H4 (cell line): ENCODE measurements around the gene SNTG2. TPM values are rescaled to one million over a fixed set of nuclear protein-coding genes. Genes with fewer than 3 reads are reported as not detected.
"Not testable (repeated sequence)": the region's sequence is repeated elsewhere in the genome, so short reads cannot be mapped to it uniquely, and the experiment has no call there.

Experiments
- DNase-seq: peaks from one replicate; pipeline ENCODE4 v3.0.0-alpha.2; 2015; ENCODE audit warnings: low spot score
- total RNA-seq: library from RNA; depleted of rRNA; stranded (reverse); fragments of >200 nt; shearing (Covaris generic); gene quantifications from 2 replicates; pipeline ENCODE4 v1.2.3, GENCODE V29; 2014

Gene SNTG2
- total RNA-seq, 1 experiment from 2014 or later: not detected

DNA sequence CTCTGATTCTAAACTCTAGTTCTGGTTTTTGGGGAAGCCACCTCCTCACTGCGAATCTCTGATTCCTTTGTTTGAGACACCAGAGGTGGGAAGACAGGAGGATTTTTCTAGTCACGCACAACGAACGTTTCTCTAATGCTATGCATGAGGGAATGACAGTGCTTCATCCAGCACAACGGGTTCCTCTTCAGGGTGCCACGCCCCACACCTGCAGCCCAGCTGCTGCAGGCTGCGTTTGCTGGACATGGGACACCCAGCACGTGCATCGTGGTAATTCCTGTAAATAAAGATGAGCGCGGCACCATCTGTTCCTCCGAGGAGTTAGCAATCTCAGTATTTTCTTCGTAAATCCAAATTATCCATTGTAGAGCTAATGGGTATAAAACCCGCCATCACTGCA lies 425.1 kb downstream of the SNTG2 start:
- no peak for DNase-seq

DNA sequence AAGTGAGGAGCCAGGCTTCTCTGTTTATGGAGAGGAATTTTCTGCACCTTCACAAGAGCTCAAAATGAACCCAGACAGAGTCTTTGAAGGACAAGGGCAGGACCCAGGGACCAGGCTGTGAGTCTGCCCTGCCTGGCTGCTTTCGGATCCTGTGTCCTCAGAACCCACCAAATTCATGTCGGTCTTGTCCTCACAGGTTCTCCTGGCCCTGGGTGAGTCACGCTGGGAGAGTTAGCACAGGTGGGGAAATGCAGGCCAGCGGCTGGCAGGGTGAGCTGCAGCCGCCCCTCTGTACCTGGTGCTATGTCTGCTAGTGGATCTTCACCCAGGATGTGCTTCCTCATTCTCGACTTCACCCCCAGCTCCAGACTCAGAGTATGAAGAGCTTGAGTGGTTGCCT lies 426.8 kb downstream of the SNTG2 start:
- no peak for DNase-seq

DNA sequence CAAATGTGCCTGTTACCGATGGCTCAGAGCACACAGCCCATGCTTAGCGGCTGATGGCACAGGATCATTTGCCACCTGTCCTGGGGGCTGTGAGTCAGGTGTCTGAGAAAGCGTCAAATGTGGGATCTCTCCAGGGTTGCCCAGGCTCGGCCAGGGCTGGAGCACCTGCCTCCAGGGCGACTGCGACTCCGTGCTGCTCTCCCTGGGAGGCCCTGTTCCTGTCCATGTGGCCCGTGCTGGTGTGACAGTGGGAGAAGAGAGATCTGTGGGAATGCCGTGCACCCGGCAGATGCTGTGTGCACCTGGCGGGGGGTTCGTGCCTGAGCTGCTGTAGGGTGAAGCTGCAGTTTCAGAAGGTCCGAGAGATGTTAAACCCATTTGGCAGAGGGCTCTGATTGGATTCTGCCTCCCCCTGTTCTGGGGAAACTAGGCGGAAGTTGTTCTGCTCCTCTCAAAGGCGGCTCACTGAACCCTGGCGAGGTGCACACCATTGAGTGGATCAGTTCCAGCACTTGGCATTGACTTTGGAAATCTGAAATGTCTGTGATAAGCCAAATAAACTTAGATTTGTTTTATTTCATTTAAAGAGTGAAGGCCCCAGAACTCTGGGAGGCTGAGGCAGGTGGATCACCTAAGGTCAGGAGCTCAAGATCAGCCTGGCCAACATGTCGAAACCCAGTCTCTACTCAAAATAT lies 428.0 kb downstream of the SNTG2 start:
- no peak for DNase-seq

GRCh38 chr2:1381644-1382043 lies 431.0 kb downstream of the SNTG2 start:
- DNase-seq: no peak

- DNase-seq: not testable (repeated sequence)
These were observed 437.5 kb downstream of the SNTG2 start for GRCh38 chr2:1387954-1388725.

GRCh38 chr2:1390118-1390517 lies 439.5 kb downstream of the SNTG2 start:
- not testable (repeated sequence) for DNase-seq

- DNase-seq: no peak
These were observed 442.7 kb downstream of the SNTG2 start for GRCh38 chr2:1393321-1393720.

GRCh38 chr2:1394709-1395408 lies 444.2 kb downstream of the SNTG2 start:
- DNase-seq: no peak

- DNase-seq: no peak
These were observed 446.7 kb downstream of the SNTG2 start for GRCh38 chr2:1397350-1397749.

DNA sequence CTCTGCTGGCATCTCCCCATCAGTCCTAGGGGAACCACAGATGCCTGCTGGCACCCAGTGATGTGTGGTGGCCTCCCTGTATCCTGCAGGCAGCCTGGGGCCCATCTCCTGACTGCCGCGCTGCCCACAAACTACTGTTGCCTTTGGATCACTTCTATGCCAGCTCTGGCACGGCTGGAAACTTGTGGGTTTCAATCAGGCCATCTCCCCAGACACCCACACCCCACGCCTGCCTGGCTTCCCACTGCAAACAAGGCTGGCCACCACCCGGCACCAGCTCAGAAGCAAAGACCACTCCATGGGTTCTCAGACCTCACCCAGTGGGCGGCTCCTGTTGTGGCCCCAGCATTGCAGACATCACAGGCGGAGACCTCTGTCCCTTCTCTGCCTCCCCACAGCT lies 447.5 kb downstream of the SNTG2 start:
- no peak for DNase-seq

DNA sequence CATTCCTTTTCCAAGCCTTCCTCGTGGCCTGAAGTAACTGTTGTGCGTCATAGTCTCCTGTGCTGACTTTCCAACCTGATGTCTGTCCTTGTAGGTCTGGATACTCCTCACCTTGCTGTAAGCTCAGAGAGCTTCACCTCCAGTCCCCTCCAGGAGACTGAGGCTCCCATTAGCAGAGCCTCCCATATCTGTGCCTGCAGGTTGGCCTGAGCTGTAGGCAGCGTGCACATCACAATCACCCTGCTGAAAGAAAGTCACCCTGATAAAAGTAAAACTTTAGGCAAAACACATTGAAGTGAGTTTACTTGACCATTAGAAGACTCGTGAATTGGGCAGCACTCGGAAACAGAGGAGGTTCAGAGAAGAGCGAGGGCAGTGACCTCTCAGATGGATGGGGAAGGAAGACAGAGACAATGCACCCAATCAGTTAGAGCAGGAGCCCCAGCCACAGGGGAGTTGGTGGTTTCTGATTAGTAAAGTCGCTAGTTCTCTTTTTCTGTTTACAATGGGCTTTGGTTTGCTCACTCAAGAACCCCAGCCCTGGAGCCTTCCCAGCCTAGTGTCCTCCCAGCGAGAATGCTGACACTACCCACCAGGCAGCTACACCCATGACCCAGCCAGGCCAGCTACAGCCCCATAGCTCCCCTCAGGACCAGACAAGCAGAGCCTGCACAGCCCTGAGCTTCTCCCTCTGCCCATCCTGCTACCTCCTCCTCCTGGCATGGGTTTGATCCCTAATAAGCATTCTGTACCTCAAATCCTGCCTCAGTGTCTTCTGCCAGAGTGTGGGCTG lies 450.5 kb downstream of the SNTG2 start:
- DNase-seq: no peak

GRCh38 chr2:1402064-1402463 lies 451.4 kb downstream of the SNTG2 start:
- no peak for DNase-seq

GRCh38 chr2:1403565-1403964 lies 452.9 kb downstream of the SNTG2 start:
- DNase-seq: no peak

DNA sequence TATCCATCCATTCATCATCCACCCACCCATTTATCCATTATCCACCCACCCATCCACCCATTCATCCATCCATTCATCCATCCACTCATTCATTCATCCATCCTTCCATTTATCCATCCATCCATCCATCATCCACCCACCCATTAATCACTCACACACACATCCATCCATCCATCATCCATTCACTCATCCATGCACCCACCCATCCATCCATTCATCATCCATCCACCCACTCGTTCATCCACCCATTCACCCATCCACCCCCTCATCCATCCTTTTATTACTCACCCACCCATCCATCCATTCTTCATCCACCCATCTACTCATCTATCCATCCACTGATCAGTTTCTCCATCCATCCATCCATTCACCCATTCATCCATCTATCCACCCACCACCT lies 454.5 kb downstream of the SNTG2 start:
- DNase-seq: no peak

- no peak for DNase-seq
These were observed 455.3 kb downstream of the SNTG2 start for GRCh38 chr2:1405967-1406366.

- DNase-seq: no peak
These were observed 455.8 kb downstream of the SNTG2 start for GRCh38 chr2:1406434-1406833.

DNA sequence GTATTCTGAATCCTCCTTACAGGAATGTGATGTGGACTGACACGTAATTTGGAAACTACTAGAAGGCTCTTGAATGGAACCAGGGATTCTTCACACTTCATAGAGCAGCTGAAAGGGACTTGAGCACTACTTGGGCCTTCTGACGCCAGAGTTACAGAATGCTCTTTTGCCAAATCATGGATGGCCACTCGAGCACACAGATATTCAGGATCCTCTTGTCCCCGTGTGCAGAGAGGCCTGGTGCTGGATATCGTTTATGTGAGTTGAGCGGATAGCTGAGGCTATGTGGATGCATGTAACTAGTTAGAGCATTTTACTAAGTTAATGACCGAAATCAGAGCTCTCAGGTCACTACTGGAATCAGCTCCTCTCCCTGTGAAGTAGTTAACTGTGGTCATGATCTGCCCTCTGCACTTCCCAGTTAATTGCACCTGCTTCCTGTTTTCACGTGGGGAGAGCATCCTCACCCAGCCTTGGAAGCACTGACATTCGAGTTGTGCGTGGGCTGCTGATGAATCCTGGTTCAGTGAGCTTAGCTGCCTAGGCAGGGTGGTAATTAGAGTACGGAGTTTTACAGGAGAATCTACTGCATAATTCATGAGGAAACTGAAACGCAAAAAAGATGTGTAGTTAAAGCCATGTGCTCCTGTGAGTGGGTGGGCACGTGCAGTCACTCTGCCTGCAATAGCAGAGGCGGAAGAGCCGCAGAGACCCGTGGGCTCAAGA lies 457.5 kb downstream of the SNTG2 start:
- no peak for DNase-seq

- no peak for DNase-seq
These were observed 462.6 kb downstream of the SNTG2 start, which contains the start of gene TPO for GRCh38 chr2:1413156-1413710. TSS of gene TPO (plus strand) at chr2:1413463. CDS start at chr2:1414409, 946 bp downstream.

GRCh38 chr2:1414121-1414520 lies 463.5 kb downstream of the SNTG2 start:
- no peak for DNase-seq

- DNase-seq: not testable (repeated sequence)
These were observed 464.3 kb downstream of the SNTG2 start for GRCh38 chr2:1414901-1415300.

GRCh38 chr2:1415501-1415900 lies 464.9 kb downstream of the SNTG2 start:
- DNase-seq: no peak
